GM12878 (cell line): ENCODE results near the gene POFUT1.

Source experiments
- CHD4 ChIP-seq: fragments of 200-600 bp; sonication (generic); IDR thresholded peaks from 2 replicates; pipeline ENCODE4 v1.6.1; 2016; ENCODE audit warnings: mild to moderate bottlenecking
- CREB1 ChIP-seq: IDR thresholded peaks from 2 replicates; pipeline ENCODE4 v1.6.1; 2012; ENCODE audit warnings: low read depth, mild to moderate bottlenecking, inconsistent platforms
- EP300 ChIP-seq, 2 experiments: fragments of 150-350 bp in 1 of 2; IDR thresholded peaks; 2 replicates each; pipeline ENCODE4 v1.6.1; 2011 to 2012; ENCODE audit warnings: low read depth in 2 of 2, low read length in 2 of 2, borderline replicate concordance in 1 of 2, improper control_type of control experiment in 1 of 2, inconsistent platforms in 1 of 2; ENCODE audit not compliant: control insufficient read depth in 1 of 2
- EZH2 ChIP-seq: IDR thresholded peaks from 2 replicates; pipeline ENCODE4 v1.6.1; 2012; ENCODE audit warnings: low read depth, mild to moderate bottlenecking, control low read depth, inconsistent platforms, low read length, borderline replicate concordance; ENCODE audit not compliant: control insufficient read depth
- HCFC1 ChIP-seq: fragments of 150-350 bp; IDR thresholded peaks from 2 replicates; pipeline ENCODE4 v1.6.1; 2014; ENCODE audit warnings: low read length
- NBN ChIP-seq: fragments of 450-650 bp; IDR thresholded peaks from 2 replicates; pipeline ENCODE4 v1.6.1; 2016
- POLR2A ChIP-seq: IDR thresholded peaks from 2 replicates; pipeline ENCODE4 v1.6.1; 2011; ENCODE audit warnings: low read depth, mild to moderate bottlenecking, low read length
- POLR2AphosphoS2 ChIP-seq: IDR thresholded peaks from 2 replicates; pipeline ENCODE4 v1.6.1; 2011; ENCODE audit warnings: low read depth, mild to moderate bottlenecking, low read length, improper control_type of control experiment, moderate library complexity
- RAD21 ChIP-seq: IDR thresholded peaks from 2 replicates; pipeline ENCODE4 v1.6.1; 2011; ENCODE audit warnings: mild to moderate bottlenecking, low read depth, low read length, moderate library complexity; ENCODE audit not compliant: insufficient read depth
- SREBF1 ChIP-seq: IDR thresholded peaks from 2 replicates; pipeline ENCODE4 v1.6.1; 2012; ENCODE audit warnings: mild to moderate bottlenecking, low read length
- YBX1 ChIP-seq: fragments of 450-650 bp; IDR thresholded peaks from 2 replicates; pipeline ENCODE4 v1.6.1; 2016; ENCODE audit warnings: antibody characterized with exemption
- TF ChIP-seq, protein P1 (sequence below), 3 experiments: IDR thresholded peaks in 2 of 3; conservative IDR thresholded peaks in 1 of 3; 2 replicates each; pipeline ENCODE4 v1.5.1; 2011; ENCODE audit warnings: low read depth in 3 of 3, low read length in 3 of 3, mild to moderate bottlenecking in 3 of 3, control low read depth in 2 of 3, moderate library complexity in 2 of 3, inconsistent platforms in 1 of 3, mixed read lengths in 1 of 3; ENCODE audit not compliant: control insufficient read depth in 2 of 3, insufficient read depth in 1 of 3; ENCODE audit errors: extremely low read depth in 1 of 3

- TF ChIP-seq, protein P1, sequence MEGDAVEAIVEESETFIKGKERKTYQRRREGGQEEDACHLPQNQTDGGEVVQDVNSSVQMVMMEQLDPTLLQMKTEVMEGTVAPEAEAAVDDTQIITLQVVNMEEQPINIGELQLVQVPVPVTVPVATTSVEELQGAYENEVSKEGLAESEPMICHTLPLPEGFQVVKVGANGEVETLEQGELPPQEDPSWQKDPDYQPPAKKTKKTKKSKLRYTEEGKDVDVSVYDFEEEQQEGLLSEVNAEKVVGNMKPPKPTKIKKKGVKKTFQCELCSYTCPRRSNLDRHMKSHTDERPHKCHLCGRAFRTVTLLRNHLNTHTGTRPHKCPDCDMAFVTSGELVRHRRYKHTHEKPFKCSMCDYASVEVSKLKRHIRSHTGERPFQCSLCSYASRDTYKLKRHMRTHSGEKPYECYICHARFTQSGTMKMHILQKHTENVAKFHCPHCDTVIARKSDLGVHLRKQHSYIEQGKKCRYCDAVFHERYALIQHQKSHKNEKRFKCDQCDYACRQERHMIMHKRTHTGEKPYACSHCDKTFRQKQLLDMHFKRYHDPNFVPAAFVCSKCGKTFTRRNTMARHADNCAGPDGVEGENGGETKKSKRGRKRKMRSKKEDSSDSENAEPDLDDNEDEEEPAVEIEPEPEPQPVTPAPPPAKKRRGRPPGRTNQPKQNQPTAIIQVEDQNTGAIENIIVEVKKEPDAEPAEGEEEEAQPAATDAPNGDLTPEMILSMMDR (IDR thresholded peaks at IDR 0.05 in 2 of 3, conservative IDR thresholded peaks at IDR 0.05 in 1 of 3; ENCODE audit: control insufficient read depth in 2 of 3, extremely low read depth in 1 of 3, insufficient read depth in 1 of 3, low read depth in 3 of 3, low read length in 3 of 3) = no peak
- TF ChIP-seq EP300 (IDR thresholded peaks at IDR 0.05; ENCODE audit: borderline replicate concordance in 1 of 2, control insufficient read depth in 1 of 2, low read depth in 2 of 2, low read length in 2 of 2) (no peak), POLR2A (peak; percentile 10; the same call in 1 of the 2 replicates), HCFC1 (no peak), RAD21 (no peak), NBN (no peak), CREB1 (no peak), YBX1 (no peak), CHD4 (no peak), POLR2AphosphoS2 (no peak), EZH2 (no peak), SREBF1 (no peak)
Observed at GRCh38 chr20:32190616-32191415, 16.9 kb upstream of the POFUT1 start.
